SK-N-MC (cell line): ENCODE measurements around the gene FOXD4L6.
"Not testable (repeated sequence)": the region's sequence is repeated elsewhere in the genome, so short reads cannot be mapped to it uniquely, and the experiment has no call there.

Experiments used
- EZH2 ChIP-seq: fragments of 200-600 bp; sonication (generic); IDR thresholded peaks from one replicate; pipeline ENCODE4 v1.6.1; 2017; ENCODE audit warnings: antibody characterized with exemption
- POLR2AphosphoS5 ChIP-seq: IDR thresholded peaks from 2 replicates; pipeline ENCODE4 v1.6.1; 2012; ENCODE audit warnings: mild to moderate bottlenecking, low read depth, low read length, borderline replicate concordance

DNA sequence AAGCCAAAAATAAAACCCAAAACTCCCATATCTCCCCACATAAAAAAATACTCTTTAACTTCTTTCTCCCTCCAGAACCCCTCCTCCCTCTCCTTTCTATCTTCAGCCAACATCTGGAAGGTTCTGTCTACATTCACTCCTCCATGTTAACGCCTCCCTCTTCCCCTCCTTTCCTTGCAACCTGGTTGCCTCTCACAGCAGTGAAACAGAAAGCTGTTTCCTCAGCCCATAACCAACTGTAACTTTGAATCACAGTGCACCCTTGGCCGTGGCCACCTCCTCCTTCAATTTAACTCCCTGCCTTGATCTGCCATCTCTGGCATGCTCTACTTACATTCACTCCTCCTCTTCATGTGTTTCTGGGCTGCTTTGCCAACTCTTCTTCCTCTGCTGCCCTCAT, 33.4 kb downstream of the FOXD4L6 start:
- TF ChIP-seq POLR2AphosphoS5, EZH2: not testable (repeated sequence)
